GM12878 (cell line): ENCODE measurements around the gene TMEM259. TPM values are rescaled to one million over a fixed set of nuclear protein-coding genes. Genes with fewer than 3 reads are reported as not detected.
A peak's percentile ranks its signal among the peaks of the same experiment; 100 is the strongest.

Experiments used
- ATAC-seq: fragments of 200-7000 bp; cut with Tn5 transposase; 3 replicates; pipeline ENCODE4 v1.9.1; 2020; ENCODE audit warnings: mild to moderate bottlenecking, moderate library complexity
- BruUV-seq: library from RNA; stranded (reverse); fragments of 400-500 nt; replicated peaks from 2 replicates; lab custom pipeline; 2021; lab: Mats Ljungman, UMichigan
- CTCF ChIA-PET: fragments of 300-600 bp; sonication (Branson Sonifier 250); formaldehyde crosslinking; extraction: SDS; loops from one replicate; lab custom pipeline; 2021; ENCODE audit warnings: inconsistent platforms; lab: Yijun Ruan, JAX
- POLR2A ChIA-PET: fragments of 350-600 bp; formaldehyde crosslinking; extraction: SDS; loops from one replicate; lab custom pipeline; 2021; ENCODE audit warnings: inconsistent platforms; lab: Charles Lee
- RAD21 ChIA-PET: fragments of 300-600 bp; sonication (Branson Sonifier 250); formaldehyde crosslinking; loops from one replicate; lab custom pipeline; 2023; ENCODE audit warnings: antibody characterized with exemption; ENCODE audit not compliant: unreplicated experiment; lab: Charles Lee
- SMC1A ChIA-PET: fragments of 300-600 bp; sonication (Branson Sonifier 250); formaldehyde crosslinking; loops from one replicate; lab custom pipeline; 2023; ENCODE audit not compliant: unreplicated experiment, uncharacterized antibody; lab: Charles Lee
- DNase-seq: peaks from one replicate; pipeline ENCODE4 v3.0.0-alpha.2; 2011; ENCODE audit warnings: low read depth, low spot score
- FAIRE-seq: peaks from 3 replicates; lab custom pipeline; 2011; peaks lifted over from hg19 to GRCh38; lab: Jason Lieb, UNC
- H2AFZ ChIP-seq: 2 replicates; pipeline ENCODE4 v1.6.0; 2011; ENCODE audit warnings: low read depth, low read length, control low read depth; ENCODE audit not compliant: control insufficient read depth
- H3K27ac ChIP-seq: 2 replicates; pipeline ENCODE4 v1.5.1; 2011; ENCODE audit warnings: control low read depth; ENCODE audit not compliant: control insufficient read depth, insufficient read depth
- H3K27me3 ChIP-seq, 2 experiments: replicated peaks in 1 of 2; 2 replicates each; pipeline versions ENCODE4 v1.6.0 to v1.6.1; 2011; ENCODE audit warnings: low read length in 1 of 2; ENCODE audit not compliant: control insufficient read depth in 2 of 2, insufficient read depth in 2 of 2
- H3K36me3 ChIP-seq, 2 experiments: 2 replicates each; pipeline ENCODE4 v1.5.1; 2011; ENCODE audit warnings: low read length in 1 of 2; ENCODE audit not compliant: control insufficient read depth in 2 of 2, insufficient read depth in 2 of 2
- H3K4me1 ChIP-seq: 2 replicates; pipeline ENCODE4 v1.6.1; 2011; ENCODE audit warnings: mild to moderate bottlenecking, low read length, moderate library complexity, mixed read lengths; ENCODE audit not compliant: control insufficient read depth, insufficient read depth
- H3K4me2 ChIP-seq: 2 replicates; pipeline ENCODE4 v1.6.0; 2011; ENCODE audit warnings: control low read depth; ENCODE audit not compliant: control insufficient read depth, insufficient read depth
- H3K4me3 ChIP-seq: fragments of 200-600 bp; sonication (generic); 2 replicates; pipeline ENCODE4 v1.5.1; 2016
- H3K79me2 ChIP-seq: 2 replicates; pipeline ENCODE4 v1.6.0; 2011; ENCODE audit warnings: low read length; ENCODE audit not compliant: control insufficient read depth, insufficient read depth
- H3K9ac ChIP-seq: 2 replicates; pipeline ENCODE4 v1.8.0; 2011; ENCODE audit warnings: low read length, control low read depth, mixed read lengths; ENCODE audit not compliant: control insufficient read depth, insufficient read depth
- H3K9me3 ChIP-seq: replicated peaks from 3 replicates; pipeline ENCODE4 v1.5.1; 2011; ENCODE audit warnings: mild to moderate bottlenecking, low read length; ENCODE audit not compliant: control insufficient read depth, insufficient read depth
- H4K20me1 ChIP-seq: 2 replicates; pipeline ENCODE4 v1.6.0; 2011; ENCODE audit not compliant: control insufficient read depth, insufficient read depth
- NR2F1 ChIP-seq: fragments of 450-650 bp; conservative IDR thresholded peaks from 2 replicates; pipeline ENCODE4 v1.6.1; 2017; ENCODE audit warnings: mild to moderate bottlenecking
- POLR2A ChIP-seq: IDR thresholded peaks from 2 replicates; pipeline ENCODE4 v1.6.1; 2011; ENCODE audit warnings: low read depth, mild to moderate bottlenecking, low read length
- RFX5 ChIP-seq: IDR thresholded peaks from 2 replicates; pipeline ENCODE4 v1.6.1; 2011; ENCODE audit warnings: low read depth, low read length, improper control_type of control experiment
- RUNX3 ChIP-seq: IDR thresholded peaks from 2 replicates; pipeline ENCODE4 v1.6.1; 2012; ENCODE audit warnings: low read length, inconsistent platforms
- WGBS: methylation state at CpG from one replicate; pipeline ENCODE4 v1.1.6; 2016; ENCODE audit warnings: low lambda C conversion rate; ENCODE audit not compliant: insufficient replicate concordance, insufficient coverage; ENCODE audit errors: missing lambda C conversion rate; 5-methylcytosine and 5-hydroxymethylcytosine counted together
- in situ Hi-C: fragments of 300-500 bp; cut with MboI; formaldehyde crosslinking; loops from 9 replicates; pipeline ENCODE4 v1.14.3; 2018; ENCODE audit warnings: mixed read lengths
- intact Hi-C: fragments of 100-400 bp; cut with micrococcal nuclease; formaldehyde crosslinking; loops from one replicate; pipeline ENCODE4 v1.14.2; 2022; ENCODE audit not compliant: unreplicated experiment
- polyA plus RNA-seq, 11 experiments: library from polyadenylated mRNA; depleted of rRNA in 4 of 11; unstranded in 6 of 11; stranded (reverse) in 5 of 11; fragments of >200 nt; fragmentation: Nextera tagmentation in 4 of 11; fragmentation: Illumina TruSeq in 1 of 11; extraction: Ambion mirVana in 4 of 11; extraction: Trizol in 1 of 11; gene quantifications; 1 replicate in 1 of 11; 2 replicates in 10 of 11; pipeline versions ENCODE4 v1.2.1 to v1.2.3, GENCODE V29; 2011 to 2016; ENCODE audit warnings: inconsistent platforms in 2 of 11, missing spikeins in 2 of 11, low read depth in 1 of 11
- total RNA-seq, 4 experiments: library from RNA; depleted of rRNA in 3 of 4; stranded (reverse); fragments of >200 nt in 3 of 4; fragmentation: Illumina TruSeq in 1 of 4; extraction: Trizol in 1 of 4; gene quantifications; 2 replicates each; pipeline versions ENCODE4 v1.2.1 to v1.2.3, GENCODE V29; 2013 to 2021
- TF ChIP-seq, protein P1 (sequence below): IDR thresholded peaks from 2 replicates; pipeline ENCODE4 v1.6.1; 2012; ENCODE audit warnings: mild to moderate bottlenecking, low read depth, low read length
- TF ChIP-seq, protein P2 (sequence below): IDR thresholded peaks from 2 replicates; pipeline ENCODE4 v1.6.1; 2012; ENCODE audit warnings: low read depth, low read length, improper control_type of control experiment

Gene TMEM259
- total and polyA plus RNA-seq, 10 of the 15 experiments (the other 5 are each of a cell fraction or from before 2014, with no cell fraction given) = 0.43 to 184 (median 62.0) TPM

DNA sequence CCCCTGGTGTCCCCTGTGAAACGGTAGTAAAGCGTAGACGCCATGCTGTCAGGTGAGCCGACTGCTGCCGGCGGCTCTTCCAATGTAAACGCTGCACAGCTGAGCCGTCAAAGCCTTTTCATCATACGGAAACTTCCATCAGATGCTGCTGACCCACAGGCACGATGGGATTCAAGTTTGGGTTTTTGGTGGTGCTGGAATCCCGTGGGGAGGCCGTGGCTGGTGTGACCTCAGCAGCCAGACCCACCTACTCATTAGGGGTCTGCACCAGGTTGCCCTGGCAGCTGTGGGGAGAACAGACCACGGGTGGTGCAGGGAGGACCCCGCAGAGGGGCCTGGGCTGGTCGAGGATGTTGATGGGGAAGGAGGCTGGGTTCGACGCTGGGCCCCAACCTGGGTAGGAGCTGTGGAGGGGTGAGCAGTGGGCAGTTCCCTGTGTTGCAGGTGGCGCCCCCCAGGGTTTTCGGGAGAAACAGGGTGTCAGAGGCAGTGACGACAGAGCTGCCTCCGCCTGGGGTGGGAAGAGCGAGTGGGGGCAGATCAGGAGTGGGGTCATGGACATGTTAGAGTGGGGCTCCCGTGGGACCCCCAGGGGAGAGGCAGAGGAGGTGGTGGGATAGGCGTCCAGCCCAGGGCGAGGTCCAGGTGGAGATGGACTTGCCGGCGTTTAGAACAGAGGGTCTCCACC is 14.1 kb downstream of the TMEM259 start:
- CTCF ChIA-PET = no interaction called here
- FAIRE-seq = no peak

More for the DNA sequence above, 14.1 kb downstream of the TMEM259 start:
- ATAC-seq (no peak), DNase-seq (no peak)
- SMC1A ChIA-PET = no interaction called here
- in situ Hi-C loops = no loop called here
- Histone ChIP-seq H3K79me2 (no peaks in the 10 kb centered on the region), H3K4me2 (no peak overlapping the region), H3K9ac (no peak overlapping the region), H3K9me3 (no peaks in the 10 kb centered on the region), H2AFZ (no peak overlapping the region), H3K4me1 (no peaks in the 10 kb centered on the region), H4K20me1 (no peaks in the 10 kb centered on the region), H3K36me3 (peaks cover 0 to 15% of the 10 kb centered on the region in 2 experiments; a peak in 3 of 4 replicates), H3K27ac (no peak overlapping the region), H3K4me3 (no peak overlapping the region), H3K27me3 (no peaks in the 10 kb centered on the region)
- BruUV-seq = no TSS peak
- POLR2A ChIA-PET = no interaction called here
- TF ChIP-seq POLR2A = 0 out of 2 replicates have a peak, but pooled peaks have one; percentile 18
- TF ChIP-seq NR2F1 = no peak
- TF ChIP-seq, protein P1, sequence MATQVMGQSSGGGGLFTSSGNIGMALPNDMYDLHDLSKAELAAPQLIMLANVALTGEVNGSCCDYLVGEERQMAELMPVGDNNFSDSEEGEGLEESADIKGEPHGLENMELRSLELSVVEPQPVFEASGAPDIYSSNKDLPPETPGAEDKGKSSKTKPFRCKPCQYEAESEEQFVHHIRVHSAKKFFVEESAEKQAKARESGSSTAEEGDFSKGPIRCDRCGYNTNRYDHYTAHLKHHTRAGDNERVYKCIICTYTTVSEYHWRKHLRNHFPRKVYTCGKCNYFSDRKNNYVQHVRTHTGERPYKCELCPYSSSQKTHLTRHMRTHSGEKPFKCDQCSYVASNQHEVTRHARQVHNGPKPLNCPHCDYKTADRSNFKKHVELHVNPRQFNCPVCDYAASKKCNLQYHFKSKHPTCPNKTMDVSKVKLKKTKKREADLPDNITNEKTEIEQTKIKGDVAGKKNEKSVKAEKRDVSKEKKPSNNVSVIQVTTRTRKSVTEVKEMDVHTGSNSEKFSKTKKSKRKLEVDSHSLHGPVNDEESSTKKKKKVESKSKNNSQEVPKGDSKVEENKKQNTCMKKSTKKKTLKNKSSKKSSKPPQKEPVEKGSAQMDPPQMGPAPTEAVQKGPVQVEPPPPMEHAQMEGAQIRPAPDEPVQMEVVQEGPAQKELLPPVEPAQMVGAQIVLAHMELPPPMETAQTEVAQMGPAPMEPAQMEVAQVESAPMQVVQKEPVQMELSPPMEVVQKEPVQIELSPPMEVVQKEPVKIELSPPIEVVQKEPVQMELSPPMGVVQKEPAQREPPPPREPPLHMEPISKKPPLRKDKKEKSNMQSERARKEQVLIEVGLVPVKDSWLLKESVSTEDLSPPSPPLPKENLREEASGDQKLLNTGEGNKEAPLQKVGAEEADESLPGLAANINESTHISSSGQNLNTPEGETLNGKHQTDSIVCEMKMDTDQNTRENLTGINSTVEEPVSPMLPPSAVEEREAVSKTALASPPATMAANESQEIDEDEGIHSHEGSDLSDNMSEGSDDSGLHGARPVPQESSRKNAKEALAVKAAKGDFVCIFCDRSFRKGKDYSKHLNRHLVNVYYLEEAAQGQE = no peak
- TF ChIP-seq RUNX3 = no peak
- no peak for TF ChIP-seq RFX5
- TF ChIP-seq, protein P2, sequence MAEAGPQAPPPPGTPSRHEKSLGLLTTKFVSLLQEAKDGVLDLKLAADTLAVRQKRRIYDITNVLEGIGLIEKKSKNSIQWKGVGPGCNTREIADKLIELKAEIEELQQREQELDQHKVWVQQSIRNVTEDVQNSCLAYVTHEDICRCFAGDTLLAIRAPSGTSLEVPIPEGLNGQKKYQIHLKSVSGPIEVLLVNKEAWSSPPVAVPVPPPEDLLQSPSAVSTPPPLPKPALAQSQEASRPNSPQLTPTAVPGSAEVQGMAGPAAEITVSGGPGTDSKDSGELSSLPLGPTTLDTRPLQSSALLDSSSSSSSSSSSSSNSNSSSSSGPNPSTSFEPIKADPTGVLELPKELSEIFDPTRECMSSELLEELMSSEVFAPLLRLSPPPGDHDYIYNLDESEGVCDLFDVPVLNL = no peak
- RAD21 ChIA-PET = no interaction called here
- intact Hi-C loops = no loop called here
- 81% methylated on average over 27 of the region's 27 CpGs for WGBS
